ENCODE data around the gene BMAL2. TPM values are rescaled to one million over a fixed set of nuclear protein-coding genes. Genes with fewer than 3 reads are reported as not detected.

The BMAL2 gene
- total RNA-seq, 1 experiment from 2014 or later, result 16.2 TPM

DNA sequence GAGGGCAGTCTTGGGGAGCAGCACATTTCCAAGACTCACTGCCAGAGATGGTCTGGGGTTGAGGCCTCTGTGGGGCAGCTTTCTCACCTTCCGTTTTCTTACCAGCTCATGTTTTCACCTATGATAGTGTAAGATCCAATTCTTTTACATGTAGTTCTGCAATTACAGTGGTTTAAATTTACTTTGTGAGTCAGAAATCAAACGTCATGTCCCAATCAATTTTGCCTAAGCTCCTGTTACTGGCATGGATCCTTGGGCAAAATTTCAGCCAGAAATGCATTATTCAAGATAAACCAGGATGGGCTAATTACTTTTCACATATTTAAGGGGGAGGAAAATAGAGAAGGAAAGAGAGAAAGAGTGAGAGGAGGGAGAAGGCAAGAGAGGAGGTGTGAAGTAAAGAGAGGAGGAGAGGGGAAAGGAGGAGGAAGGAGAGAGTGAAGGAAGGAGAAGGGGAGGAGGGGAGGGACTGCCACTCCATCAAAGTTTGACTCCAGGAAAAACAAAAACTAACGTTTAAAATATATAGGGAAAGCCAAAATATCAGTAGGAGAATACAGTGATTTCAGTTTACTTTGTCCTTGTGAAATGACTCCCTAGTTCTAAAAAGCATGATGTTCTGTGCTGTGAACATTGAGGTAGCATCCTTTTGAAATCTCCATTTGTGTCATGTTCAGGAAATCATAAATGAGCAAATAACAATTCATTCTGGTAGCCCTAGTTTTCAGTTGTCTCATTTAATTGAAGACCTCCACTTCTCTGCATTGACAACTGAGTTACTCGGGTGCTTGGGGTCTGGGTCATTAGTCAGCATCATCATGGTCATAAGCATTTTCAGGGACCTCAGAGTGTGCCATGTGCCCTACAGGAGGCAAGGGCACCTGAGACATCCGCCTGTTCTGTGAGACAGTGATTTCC is 3.0 kb downstream of the BMAL2 start:
- CTCF ChIA-PET, result no interaction called here
- H3K4me1 Mint-ChIP-seq, result peaks cover 19% of the 10 kb centered on the region
- no peak for DNase-seq (ENCODE audit: low spot score)
- TF ChIP-seq, protein P1, sequence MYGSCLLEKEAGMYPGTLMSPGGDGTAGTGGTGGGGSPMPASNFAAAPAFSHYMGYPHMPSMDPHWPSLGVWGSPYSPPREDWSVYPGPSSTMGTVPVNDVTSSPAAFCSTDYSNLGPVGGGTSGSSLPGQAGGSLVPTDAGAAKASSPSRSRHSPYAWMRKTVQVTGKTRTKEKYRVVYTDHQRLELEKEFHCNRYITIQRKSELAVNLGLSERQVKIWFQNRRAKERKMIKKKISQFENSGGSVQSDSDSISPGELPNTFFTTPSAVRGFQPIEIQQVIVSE (CRISPR knock-in tag; IDR thresholded peaks at IDR 0.05; ENCODE audit: borderline replicate concordance), result no peak
- TF ChIP-seq USF2 (CRISPR knock-in tag; IDR thresholded peaks at IDR 0.05), result no peak
- TF ChIP-seq, protein P2, sequence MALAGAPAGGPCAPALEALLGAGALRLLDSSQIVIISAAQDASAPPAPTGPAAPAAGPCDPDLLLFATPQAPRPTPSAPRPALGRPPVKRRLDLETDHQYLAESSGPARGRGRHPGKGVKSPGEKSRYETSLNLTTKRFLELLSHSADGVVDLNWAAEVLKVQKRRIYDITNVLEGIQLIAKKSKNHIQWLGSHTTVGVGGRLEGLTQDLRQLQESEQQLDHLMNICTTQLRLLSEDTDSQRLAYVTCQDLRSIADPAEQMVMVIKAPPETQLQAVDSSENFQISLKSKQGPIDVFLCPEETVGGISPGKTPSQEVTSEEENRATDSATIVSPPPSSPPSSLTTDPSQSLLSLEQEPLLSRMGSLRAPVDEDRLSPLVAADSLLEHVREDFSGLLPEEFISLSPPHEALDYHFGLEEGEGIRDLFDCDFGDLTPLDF (CRISPR knock-in tag; IDR thresholded peaks at IDR 0.05), result no peak
- no peak for TF ChIP-seq ZNF281 (CRISPR knock-in tag; IDR thresholded peaks at IDR 0.05)
- TF ChIP-seq FOXP1 (CRISPR knock-in tag; IDR thresholded peaks at IDR 0.05; ENCODE audit: borderline replicate concordance), result no peak
- TF ChIP-seq ERG (CRISPR knock-in tag; IDR thresholded peaks at IDR 0.05), result no peak
- TF ChIP-seq ZNF671 (CRISPR knock-in tag; IDR thresholded peaks at IDR 0.05), result no peak
- TF ChIP-seq TEAD4 (CRISPR knock-in tag; IDR thresholded peaks at IDR 0.05), result no peak
- TF ChIP-seq, protein P3, sequence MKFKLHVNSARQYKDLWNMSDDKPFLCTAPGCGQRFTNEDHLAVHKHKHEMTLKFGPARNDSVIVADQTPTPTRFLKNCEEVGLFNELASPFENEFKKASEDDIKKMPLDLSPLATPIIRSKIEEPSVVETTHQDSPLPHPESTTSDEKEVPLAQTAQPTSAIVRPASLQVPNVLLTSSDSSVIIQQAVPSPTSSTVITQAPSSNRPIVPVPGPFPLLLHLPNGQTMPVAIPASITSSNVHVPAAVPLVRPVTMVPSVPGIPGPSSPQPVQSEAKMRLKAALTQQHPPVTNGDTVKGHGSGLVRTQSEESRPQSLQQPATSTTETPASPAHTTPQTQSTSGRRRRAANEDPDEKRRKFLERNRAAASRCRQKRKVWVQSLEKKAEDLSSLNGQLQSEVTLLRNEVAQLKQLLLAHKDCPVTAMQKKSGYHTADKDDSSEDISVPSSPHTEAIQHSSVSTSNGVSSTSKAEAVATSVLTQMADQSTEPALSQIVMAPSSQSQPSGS (CRISPR knock-in tag; IDR thresholded peaks at IDR 0.05; ENCODE audit: borderline replicate concordance, low read depth), result no peak
- TF ChIP-seq IRF2 (CRISPR knock-in tag; IDR thresholded peaks at IDR 0.05; ENCODE audit: borderline replicate concordance, low read depth), result no peak
- TF ChIP-seq, protein P4, sequence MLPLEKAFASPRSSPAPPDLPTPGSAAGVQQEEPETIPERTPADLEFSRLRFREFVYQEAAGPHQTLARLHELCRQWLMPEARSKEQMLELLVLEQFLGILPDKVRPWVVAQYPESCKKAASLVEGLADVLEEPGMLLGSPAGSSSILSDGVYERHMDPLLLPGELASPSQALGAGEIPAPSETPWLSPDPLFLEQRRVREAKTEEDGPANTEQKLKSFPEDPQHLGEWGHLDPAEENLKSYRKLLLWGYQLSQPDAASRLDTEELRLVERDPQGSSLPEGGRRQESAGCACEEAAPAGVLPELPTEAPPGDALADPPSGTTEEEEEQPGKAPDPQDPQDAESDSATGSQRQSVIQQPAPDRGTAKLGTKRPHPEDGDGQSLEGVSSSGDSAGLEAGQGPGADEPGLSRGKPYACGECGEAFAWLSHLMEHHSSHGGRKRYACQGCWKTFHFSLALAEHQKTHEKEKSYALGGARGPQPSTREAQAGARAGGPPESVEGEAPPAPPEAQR (CRISPR knock-in tag; IDR thresholded peaks at IDR 0.05), result no peak
- TF ChIP-seq, protein P5, sequence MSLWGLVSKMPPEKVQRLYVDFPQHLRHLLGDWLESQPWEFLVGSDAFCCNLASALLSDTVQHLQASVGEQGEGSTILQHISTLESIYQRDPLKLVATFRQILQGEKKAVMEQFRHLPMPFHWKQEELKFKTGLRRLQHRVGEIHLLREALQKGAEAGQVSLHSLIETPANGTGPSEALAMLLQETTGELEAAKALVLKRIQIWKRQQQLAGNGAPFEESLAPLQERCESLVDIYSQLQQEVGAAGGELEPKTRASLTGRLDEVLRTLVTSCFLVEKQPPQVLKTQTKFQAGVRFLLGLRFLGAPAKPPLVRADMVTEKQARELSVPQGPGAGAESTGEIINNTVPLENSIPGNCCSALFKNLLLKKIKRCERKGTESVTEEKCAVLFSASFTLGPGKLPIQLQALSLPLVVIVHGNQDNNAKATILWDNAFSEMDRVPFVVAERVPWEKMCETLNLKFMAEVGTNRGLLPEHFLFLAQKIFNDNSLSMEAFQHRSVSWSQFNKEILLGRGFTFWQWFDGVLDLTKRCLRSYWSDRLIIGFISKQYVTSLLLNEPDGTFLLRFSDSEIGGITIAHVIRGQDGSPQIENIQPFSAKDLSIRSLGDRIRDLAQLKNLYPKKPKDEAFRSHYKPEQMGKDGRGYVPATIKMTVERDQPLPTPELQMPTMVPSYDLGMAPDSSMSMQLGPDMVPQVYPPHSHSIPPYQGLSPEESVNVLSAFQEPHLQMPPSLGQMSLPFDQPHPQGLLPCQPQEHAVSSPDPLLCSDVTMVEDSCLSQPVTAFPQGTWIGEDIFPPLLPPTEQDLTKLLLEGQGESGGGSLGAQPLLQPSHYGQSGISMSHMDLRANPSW (CRISPR knock-in tag; conservative IDR thresholded peaks at IDR 0.05; ENCODE audit: low read depth), result no peak
- no peak for TF ChIP-seq CREB1 (CRISPR knock-in tag; IDR thresholded peaks at IDR 0.05)
- no peak overlapping the region for H3K27ac Mint-ChIP-seq
- no peaks in the 10 kb centered on the region for H3K9me3 Mint-ChIP-seq
- no peak for ATAC-seq
- no peak overlapping the region for H3K4me3 Mint-ChIP-seq
- no peaks in the 10 kb centered on the region for H3K36me3 Mint-ChIP-seq
- H3K27me3 Mint-ChIP-seq (ENCODE audit: low read depth), result peaks cover 31% of the 10 kb centered on the region
- POLR2A ChIA-PET, result no interaction called here

Measured in WTC11 (cell line).